GM18907 (cell line): ENCODE results near the gene TXNDC12.
"Not testable (repeated sequence)": the region's sequence is repeated elsewhere in the genome, so short reads cannot be mapped to it uniquely, and the experiment has no call there.

ENCODE experiments used
- ATAC-seq: cut with Tn5 transposase; IDR thresholded peaks from one replicate; pipeline ENCODE4 v1.9.1; 2021; ENCODE audit warnings: mild to moderate bottlenecking, moderate library complexity; ENCODE audit not compliant: unreplicated experiment

TXNDC12 gene

GRCh38 chr1:52053862-52054261 lies 1.1 kb downstream of the TXNDC12 start:
- no peak for ATAC-seq

GRCh38 chr1:52049337-52049736 lies 5.7 kb downstream of the TXNDC12 start:
- not testable (repeated sequence) for ATAC-seq

GRCh38 chr1:52045666-52046195 lies 9.3 kb downstream of the TXNDC12 start:
- ATAC-seq, result not testable (repeated sequence)

GRCh38 chr1:52045236-52045635 lies 9.8 kb downstream of the TXNDC12 start:
- ATAC-seq, result no peak

- ATAC-seq, result no peak
Observed at GRCh38 chr1:52041551-52042185, 13.3 kb downstream of the TXNDC12 start.

- no peak for ATAC-seq
Observed at GRCh38 chr1:52037909-52038308, 17.1 kb downstream of the TXNDC12 start.

GRCh38 chr1:52037402-52037814 lies 17.6 kb downstream of the TXNDC12 start:
- no peak for ATAC-seq

- no peak for ATAC-seq
Observed at GRCh38 chr1:52034050-52034384, 21.0 kb downstream of the TXNDC12 start.

GRCh38 chr1:52033190-52034049 lies 21.6 kb downstream of the TXNDC12 start, which contains the start of gene KTI12:
Gene KTI12, minus strand, starts transcription at chr1:52033810. Its CDS starts 49 bp downstream, at chr1:52033761.
- ATAC-seq, result peak; percentile 90

- peak; percentile 34 for ATAC-seq
Observed at GRCh38 chr1:52032785-52033131, 22.2 kb downstream of the TXNDC12 start.

- peak; percentile 16 for ATAC-seq
Observed at GRCh38 chr1:52032124-52032784, 22.7 kb downstream of the TXNDC12 start.

GRCh38 chr1:52028839-52029238 lies 26.2 kb downstream of the TXNDC12 start:
- ATAC-seq, result not testable (repeated sequence)

- ATAC-seq, result no peak
Observed at GRCh38 chr1:52028328-52028727, 26.7 kb downstream of the TXNDC12 start.

- ATAC-seq, result no peak
Observed at GRCh38 chr1:52026278-52026677, 28.7 kb downstream of the TXNDC12 start.

GRCh38 chr1:52022133-52022532 lies 32.9 kb downstream of the TXNDC12 start:
- ATAC-seq, result no peak

- ATAC-seq, result no peak
Observed at GRCh38 chr1:52008071-52008809, 46.8 kb downstream of the TXNDC12 start.

- ATAC-seq, result no peak
Observed at GRCh38 chr1:52007215-52008002, 47.6 kb downstream of the TXNDC12 start.

GRCh38 chr1:52006081-52006553 lies 48.9 kb downstream of the TXNDC12 start:
- not testable (repeated sequence) for ATAC-seq

- ATAC-seq, result not testable (repeated sequence)
Observed at GRCh38 chr1:52005548-52005947, 49.4 kb downstream of the TXNDC12 start.

GRCh38 chr1:52003877-52004276 lies 51.1 kb downstream of the TXNDC12 start:
- no peak for ATAC-seq
